H1 (cell line): ENCODE results near the gene UBTD2. TPM values are rescaled to one million over a fixed set of nuclear protein-coding genes. Genes with fewer than 3 reads are reported as not detected.

ENCODE experiments used
- CTCF ChIA-PET: fragments of 300-600 bp; sonication (Branson Sonifier 250); formaldehyde crosslinking; loops from one replicate; lab custom pipeline; 2021; ENCODE audit not compliant: partially characterized antibody; lab: Charles Lee
- POLR2A ChIA-PET: fragments of 300-600 bp; sonication (Branson Sonifier 250); formaldehyde crosslinking; loops from one replicate; lab custom pipeline; 2021; ENCODE audit warnings: inconsistent platforms; ENCODE audit not compliant: partially characterized antibody; lab: Charles Lee
- DNase-seq, 2 experiments: peaks; one replicate each; pipeline versions ENCODE4 v3.0.0 to v3.0.0-alpha.2; 2010 to 2022; ENCODE audit warnings: low spot score in 2 of 2, low read depth in 1 of 2, mixed read lengths in 1 of 2
- FAIRE-seq: peaks from 2 replicates; lab custom pipeline; 2011; peaks lifted over from hg19 to GRCh38; lab: Jason Lieb, UNC
- H2AFZ ChIP-seq: 2 replicates; pipeline ENCODE4 v1.8.1; 2012; ENCODE audit warnings: low read length, inconsistent platforms
- H2AK5ac ChIP-seq: 2 replicates; pipeline ENCODE4 v1.6.1; 2013; ENCODE audit warnings: low read depth, low read length
- H2BK120ac ChIP-seq: replicated peaks from 2 replicates; pipeline ENCODE3; 2013; ENCODE audit warnings: low read depth, low read length, inconsistent platforms
- H2BK12ac ChIP-seq: 2 replicates; pipeline ENCODE4 v1.6.1; 2013; ENCODE audit warnings: low read depth, low read length
- H2BK15ac ChIP-seq: 2 replicates; pipeline ENCODE4 v1.6.1; 2013; ENCODE audit warnings: low read length
- H2BK20ac ChIP-seq: 2 replicates; pipeline ENCODE4 v1.6.1; 2013; ENCODE audit warnings: low read length
- H2BK5ac ChIP-seq: 2 replicates; pipeline ENCODE4 v1.6.1; 2013; ENCODE audit warnings: low read depth, low read length
- H3K14ac ChIP-seq: 2 replicates; pipeline ENCODE4 v1.6.1; 2013; ENCODE audit warnings: inconsistent platforms; ENCODE audit not compliant: insufficient read length
- H3K18ac ChIP-seq: 2 replicates; pipeline ENCODE4 v1.6.1; 2013; ENCODE audit warnings: low read length; ENCODE audit errors: extremely low read depth
- H3K23ac ChIP-seq: 2 replicates; pipeline ENCODE4 v1.6.1; 2013; ENCODE audit warnings: inconsistent platforms; ENCODE audit not compliant: insufficient read length
- H3K23me2 ChIP-seq: 2 replicates; pipeline ENCODE4 v1.6.1; 2013; ENCODE audit warnings: low read depth, low read length
- H3K27ac ChIP-seq: 2 replicates; pipeline ENCODE4 v1.6.1; 2011; ENCODE audit warnings: low read depth, low read length, inconsistent platforms
- H3K27me3 ChIP-seq, 4 experiments: replicated peaks in 1 of 4; 1 replicate in 1 of 4; 2 replicates in 3 of 4; pipeline versions ENCODE4 v1.6.1 to v1.8.1; 2011 to 2013; ENCODE audit warnings: low read length in 3 of 4, mild to moderate bottlenecking in 3 of 4, inconsistent platforms in 2 of 4, mixed read lengths in 2 of 4, moderate library complexity in 1 of 4; ENCODE audit not compliant: control insufficient read depth in 3 of 4, insufficient read depth in 3 of 4; ENCODE audit errors: extremely low read depth in 1 of 4
- H3K36me3 ChIP-seq, 4 experiments: 2 replicates each; pipeline versions ENCODE4 v1.6.1 to v1.8.1; 2011 to 2013; ENCODE audit warnings: mild to moderate bottlenecking in 4 of 4, low read length in 3 of 4, moderate library complexity in 2 of 4, control low read depth in 1 of 4, inconsistent platforms in 1 of 4; ENCODE audit not compliant: insufficient read depth in 4 of 4, control insufficient read depth in 2 of 4
- H3K4ac ChIP-seq: replicated peaks from 2 replicates; pipeline ENCODE3; 2013; ENCODE audit warnings: low read length, low read depth, mixed read lengths, inconsistent platforms; ENCODE audit not compliant: insufficient read length
- H3K4me1 ChIP-seq, 4 experiments: replicated peaks in 1 of 4; 1 replicate in 1 of 4; 2 replicates in 3 of 4; pipeline versions ENCODE4 v1.6.1 to v1.8.1; 2011 to 2013; ENCODE audit warnings: low read length in 3 of 4, inconsistent platforms in 2 of 4, mixed read lengths in 1 of 4; ENCODE audit not compliant: insufficient read depth in 4 of 4, control insufficient read depth in 3 of 4
- H3K4me2 ChIP-seq, 2 experiments: 2 replicates each; pipeline versions ENCODE4 v1.6.1 to v1.8.1; 2011 to 2013; ENCODE audit warnings: low read depth in 2 of 2, low read length in 2 of 2, control low read depth in 1 of 2, inconsistent platforms in 1 of 2, mild to moderate bottlenecking in 1 of 2; ENCODE audit not compliant: insufficient read depth in 1 of 2
- H3K4me3 ChIP-seq, 4 experiments: fragments of 200-600, 300-600 bp in 1 of 4; sonication (generic), shearing (Covaris generic), sonication (Bioruptor Twin) in 1 of 4; 2 replicates each; pipeline versions ENCODE4 v1.5.1 to v1.8.1; 2011 to 2016; ENCODE audit warnings: low read length in 4 of 4, low read depth in 3 of 4, control low read depth in 2 of 4, inconsistent platforms in 2 of 4, mild to moderate bottlenecking in 2 of 4, mixed read lengths in 1 of 4, moderate library complexity in 1 of 4; ENCODE audit not compliant: insufficient read depth in 2 of 4; ENCODE audit errors: extremely low read depth in 1 of 4
- H3K56ac ChIP-seq: replicated peaks from 2 replicates; pipeline ENCODE3; 2013; ENCODE audit warnings: low read depth, mild to moderate bottlenecking, mixed read lengths, low read length, inconsistent platforms; ENCODE audit not compliant: insufficient read length
- H3K79me1 ChIP-seq: 2 replicates; pipeline ENCODE4 v1.6.1; 2013; ENCODE audit warnings: low read depth, low read length, control low read depth
- H3K79me2 ChIP-seq, 2 experiments: 2 replicates each; pipeline versions ENCODE4 v1.6.1 to v1.8.1; 2012 to 2013; ENCODE audit warnings: low read length in 2 of 2, mild to moderate bottlenecking in 2 of 2, inconsistent platforms in 1 of 2; ENCODE audit not compliant: insufficient read depth in 2 of 2, control insufficient read depth in 1 of 2
- H3K9ac ChIP-seq, 4 experiments: replicated peaks in 1 of 4; 1 replicate in 1 of 4; 2 replicates in 3 of 4; pipeline versions ENCODE4 v1.6.1 to v1.8.1; 2011 to 2013; ENCODE audit warnings: low read depth in 3 of 4, low read length in 3 of 4, control low read depth in 2 of 4, mild to moderate bottlenecking in 2 of 4, moderate library complexity in 2 of 4, inconsistent platforms in 1 of 4; ENCODE audit errors: extremely low read depth in 1 of 4
- H3K9me3 ChIP-seq, 2 experiments: 2 replicates each; pipeline versions ENCODE4 v1.6.1 to v1.8.1; 2012 to 2013; ENCODE audit warnings: mild to moderate bottlenecking in 2 of 2, moderate library complexity in 2 of 2, control low read depth in 1 of 2, inconsistent platforms in 1 of 2, low read depth in 1 of 2, low read length in 1 of 2, mixed read lengths in 1 of 2; ENCODE audit not compliant: insufficient read depth in 2 of 2
- H4K20me1 ChIP-seq, 2 experiments: replicated peaks in 1 of 2; 2 replicates each; pipeline versions ENCODE3 to v1.8.1; 2011 to 2013; ENCODE audit warnings: inconsistent platforms in 2 of 2, low read length in 2 of 2, mild to moderate bottlenecking in 1 of 2; ENCODE audit not compliant: insufficient read depth in 2 of 2, control insufficient read depth in 1 of 2
- H4K5ac ChIP-seq: 2 replicates; pipeline ENCODE4 v1.6.1; 2013; ENCODE audit warnings: low read length, low read depth, mixed read lengths, inconsistent platforms; ENCODE audit not compliant: insufficient read length
- H4K8ac ChIP-seq: 2 replicates; pipeline ENCODE4 v1.8.0; 2013; ENCODE audit warnings: mild to moderate bottlenecking, moderate library complexity, low read length, inconsistent platforms; ENCODE audit not compliant: insufficient read depth; ENCODE audit errors: extremely low read depth
- H4K91ac ChIP-seq: replicated peaks from 2 replicates; pipeline ENCODE3; 2013; ENCODE audit warnings: low read length, mixed read lengths, inconsistent platforms; ENCODE audit not compliant: insufficient read length
- CBX8 ChIP-seq: fragments of 300-800, 300-1000 bp; sonication (generic); IDR thresholded peaks from 2 replicates; pipeline ENCODE4 v1.7.1; 2016; ENCODE audit warnings: low read depth, low read length, borderline replicate concordance
- FOSL1 ChIP-seq: IDR thresholded peaks from 2 replicates; pipeline ENCODE4 v1.6.1; 2011; ENCODE audit warnings: mild to moderate bottlenecking, low read depth, low read length, moderate library complexity; ENCODE audit not compliant: insufficient read depth
- RNF2 ChIP-seq: fragments of 200-900, 300-1000 bp; sonication (generic); IDR thresholded peaks from 2 replicates; pipeline ENCODE4 v1.7.1; 2016; ENCODE audit warnings: borderline replicate concordance, low read depth, mild to moderate bottlenecking, antibody characterized with exemption, low read length; ENCODE audit not compliant: poor library complexity, severe bottlenecking; ENCODE audit errors: missing control alignments
- SIX5 ChIP-seq: IDR thresholded peaks from 2 replicates; pipeline ENCODE4 v1.6.1; 2011; ENCODE audit warnings: mild to moderate bottlenecking, low read depth, low read length
- WGBS, 2 experiments: shearing (Covaris generic) in 1 of 2; methylation state at CpG; one replicate each; pipeline versions ENCODE4 v1.1.6 to v1.1.7; 2013 to 2015; ENCODE audit warnings: low lambda C conversion rate in 2 of 2, mixed read lengths in 2 of 2, inconsistent platforms in 1 of 2, low coverage in 1 of 2, missing lambda C conversion rate in 1 of 2; ENCODE audit not compliant: insufficient replicate concordance in 2 of 2, insufficient coverage in 1 of 2, insufficient read length in 1 of 2; ENCODE audit errors: extremely low coverage in 1 of 2, missing lambda C conversion rate in 1 of 2; 5-methylcytosine and 5-hydroxymethylcytosine counted together
- polyA plus RNA-seq, 7 experiments: library from polyadenylated mRNA; depleted of rRNA in 3 of 7; stranded (reverse) in 5 of 7; unstranded in 2 of 7; fragments of >200 nt in 5 of 7; fragments of 200-250 nt in 2 of 7; gene quantifications; 1 replicate in 5 of 7; 2 replicates in 1 of 7; 4 replicates in 1 of 7; pipeline versions ENCODE4 v1.2.1 to v1.2.3, GENCODE V29; 2011 to 2013; ENCODE audit warnings: missing spikeins in 2 of 7, mixed read lengths in 2 of 7
- total RNA-seq: library from RNA; stranded (reverse); fragmentation: NEBNext Ultra II Directional; extraction: Animal tissue kit (Norgen Biotek cat#: 25700); gene quantifications from 2 replicates; pipeline ENCODE4 v1.2.1, GENCODE V29; 2021

The UBTD2 gene
- total and polyA plus RNA-seq, 2 of the 8 experiments (the other 6 are each of a cell fraction or from before 2014, with no cell fraction given), result 14.5 to 39.2 TPM

- DNase-seq, result no peak
- FAIRE-seq, result no peak
- no peak for TF ChIP-seq CBX8
- no peak for TF ChIP-seq FOSL1
- TF ChIP-seq RNF2, result no peak
- no peak for TF ChIP-seq SIX5
Observed at GRCh38 chr5:172164769-172165212, 118.8 kb downstream of the UBTD2 start.

More at GRCh38 chr5:172164769-172165212, 118.8 kb downstream of the UBTD2 start:
- ChIA-PET CTCF (interaction anchor here (0.6 to 5.6 kb wide), 4 partner anchors 9 to 153 kb away, joined by 3 to 42 read pairs (median 3); no protein-coding TSS in a partner anchor), POLR2A (interaction anchor here (1.5 kb wide), 1 partner anchor 13 kb away, joined by 3 read pairs; no protein-coding TSS in a partner anchor)
- Histone ChIP-seq H3K4me1 (peaks cover 0 to 4% (median 3%) of the 10 kb centered on the region in 4 experiments; a peak in 3 of 7 replicates), H2AFZ (no peak overlapping the region), H4K5ac (no peak overlapping the region), H3K9me3 (no peaks in the 10 kb centered on the region), H2BK5ac (no peak overlapping the region), H3K36me3 (no peaks in the 10 kb centered on the region), H3K79me1 (peaks cover 8% of the 10 kb centered on the region; the same call in 1 of the 2 replicates), H3K27ac (no peak overlapping the region), H3K18ac (no peak overlapping the region), H2BK120ac (no peak overlapping the region), H2AK5ac (no peak overlapping the region), H3K27me3 (no peaks in the 10 kb centered on the region), H4K8ac (peak overlapping the region; percentile 42), H3K4me2 (no peak overlapping the region), H2BK15ac (0 out of 2 replicates have a peak overlapping the region, but pooled peaks have one; percentile 61), H3K4ac (no peak overlapping the region), H3K56ac (no peak overlapping the region), H2BK20ac (no peak overlapping the region), H3K23me2 (no peaks in the 10 kb centered on the region; the same call in 1 of the 2 replicates), H3K23ac (no peak overlapping the region), H3K4me3 (no peak overlapping the region), H2BK12ac (no peak overlapping the region), H3K9ac (no peak overlapping the region), H3K14ac (no peak overlapping the region), H4K20me1 (no peaks in the 10 kb centered on the region), H3K79me2 (no peaks in the 10 kb centered on the region), H4K91ac (no peak overlapping the region)
- WGBS, 2 experiments, result 95% methylated on average over 11 of the region's 13 CpGs; no CpG with 5 or more reads in 1 of the 2 experiments
